ENCODE data around the gene ELL. TPM values are rescaled to one million over a fixed set of nuclear protein-coding genes. Genes with fewer than 3 reads are reported as not detected.

Gene ELL
- total RNA-seq, 1 experiment from 2014 or later, result 17.3 TPM

GRCh38 chr19:18538115-18538514 lies 16.2 kb upstream of the ELL start:
- no peak for TF ChIP-seq ESRRA (CRISPR knock-in tag; IDR thresholded peaks at IDR 0.05; ENCODE audit: borderline replicate concordance)
- no peak for TF ChIP-seq ARID4B (CRISPR knock-in tag; IDR thresholded peaks at IDR 0.05; ENCODE audit: borderline replicate concordance)
- TF ChIP-seq GTF2I (CRISPR knock-in tag; conservative IDR thresholded peaks at IDR 0.05), result no peak
- TF ChIP-seq GABPB1 (CRISPR knock-in tag; IDR thresholded peaks at IDR 0.05), result no peak
- TF ChIP-seq SOX15 (CRISPR knock-in tag; IDR thresholded peaks at IDR 0.05), result no peak
- no peak for DNase-seq (ENCODE audit: low spot score)
- ChIA-PET CTCF (interaction anchor here (0.5 to 1.1 kb wide), 2 partner anchors 18 to 115 kb away, joined by 4 read pairs; no protein-coding TSS in a partner anchor), POLR2A (interaction anchor here (1.2 kb wide), 1 partner anchor 15 kb away, joined by 3 read pairs; no protein-coding TSS in a partner anchor)
- Mint-ChIP-seq H3K27ac (no peak overlapping the region), H3K27me3 (ENCODE audit: low read depth) (no peaks in the 10 kb centered on the region), H3K9me3 (no peaks in the 10 kb centered on the region), H3K36me3 (peaks cover 51% of the 10 kb centered on the region), H3K4me3 (no peak overlapping the region), H3K4me1 (peaks cover 6% of the 10 kb centered on the region; the same call in 1 of the 2 replicates)
- no peak for ATAC-seq

GRCh38 chr19:18537431-18537830 lies 15.6 kb upstream of the ELL start:
- ChIA-PET CTCF (no interaction called here), POLR2A (no interaction called here)
- peaks cover 56% of the 10 kb centered on the region for H3K36me3 Mint-ChIP-seq
- H3K4me3 Mint-ChIP-seq, result no peak overlapping the region
- TF ChIP-seq ELF4 (CRISPR knock-in tag; IDR thresholded peaks at IDR 0.05; ENCODE audit: low read depth) (no peak), NFE2L1 (CRISPR knock-in tag; IDR thresholded peaks at IDR 0.05) (no peak), GRHL2 (CRISPR knock-in tag; IDR thresholded peaks at IDR 0.05; ENCODE audit: insufficient replicate concordance, severe bottlenecking) (no peak), FOXP1 (CRISPR knock-in tag; IDR thresholded peaks at IDR 0.05; ENCODE audit: borderline replicate concordance) (0 out of 2 replicates have a peak, but pooled peaks have one; percentile 35), ETV6 (CRISPR knock-in tag; IDR thresholded peaks at IDR 0.05) (no peak), ZNF396 (CRISPR knock-in tag; IDR thresholded peaks at IDR 0.05; ENCODE audit: borderline replicate concordance) (no peak), OVOL2 (CRISPR knock-in tag; IDR thresholded peaks at IDR 0.05; ENCODE audit: borderline replicate concordance) (no peak), TCF7 (CRISPR knock-in tag; IDR thresholded peaks at IDR 0.05; ENCODE audit: low read depth) (no peak)
- DNase-seq (ENCODE audit: low spot score), result no peak
- no peaks in the 10 kb centered on the region for H3K27me3 Mint-ChIP-seq (ENCODE audit: low read depth)
- H3K4me1 Mint-ChIP-seq, result peaks cover 4% of the 10 kb centered on the region; the same call in 1 of the 2 replicates
- no peaks in the 10 kb centered on the region for H3K9me3 Mint-ChIP-seq
- ATAC-seq, result no peak
- H3K27ac Mint-ChIP-seq, result no peak overlapping the region

GRCh38 chr19:18536475-18536874 lies 14.6 kb upstream of the ELL start:
- no peaks in the 10 kb centered on the region for H3K27me3 Mint-ChIP-seq (ENCODE audit: low read depth)
- DNase-seq (ENCODE audit: low spot score) (no peak), ATAC-seq (no peak)
- H3K4me1 Mint-ChIP-seq, result no peaks in the 10 kb centered on the region
- CTCF ChIA-PET, result no interaction called here
- peaks cover 60% of the 10 kb centered on the region for H3K36me3 Mint-ChIP-seq
- H3K4me3 Mint-ChIP-seq, result no peak overlapping the region
- peak overlapping the region; percentile 43; the same call in 1 of the 2 replicates for H3K27ac Mint-ChIP-seq
- POLR2A ChIA-PET, result no interaction called here
- no peaks in the 10 kb centered on the region for H3K9me3 Mint-ChIP-seq
- no peak for TF ChIP-seq CTCF (IDR thresholded peaks at IDR 0.05)
- no peak for TF ChIP-seq ZNF317 (CRISPR knock-in tag; IDR thresholded peaks at IDR 0.05; ENCODE audit: borderline replicate concordance, low read depth)
- TF ChIP-seq NR2C2 (CRISPR knock-in tag; IDR thresholded peaks at IDR 0.05), result no peak
- TF ChIP-seq ZNF219 (CRISPR knock-in tag; IDR thresholded peaks at IDR 0.05; ENCODE audit: borderline replicate concordance), result no peak
- TF ChIP-seq CREM (CRISPR knock-in tag; IDR thresholded peaks at IDR 0.05), result no peak
- TF ChIP-seq ARID4B (CRISPR knock-in tag; IDR thresholded peaks at IDR 0.05; ENCODE audit: borderline replicate concordance), result no peak
- no peak for TF ChIP-seq ZNF281 (CRISPR knock-in tag; IDR thresholded peaks at IDR 0.05)
- TF ChIP-seq GTF2I (CRISPR knock-in tag; conservative IDR thresholded peaks at IDR 0.05), result no peak
